Cortex of kidney (tissue), 1 donor: ENCODE measurements around the gene ZNF549.
"Not testable (repeated sequence)": the region's sequence is repeated elsewhere in the genome, so short reads cannot be mapped to it uniquely, and the experiment has no call there.

Source experiments
- DNase-seq: peaks from one replicate; lab custom pipeline; 2025; lab: John Stamatoyannopoulos, UW

The ZNF549 gene

GRCh38 chr19:57527136-57527881, at the start of gene ZNF549:
Gene ZNF549 (plus strand): TSS chr19:57527356. CDS start chr19:57527574, 218 bp downstream.
- no peak for DNase-seq

DNA sequence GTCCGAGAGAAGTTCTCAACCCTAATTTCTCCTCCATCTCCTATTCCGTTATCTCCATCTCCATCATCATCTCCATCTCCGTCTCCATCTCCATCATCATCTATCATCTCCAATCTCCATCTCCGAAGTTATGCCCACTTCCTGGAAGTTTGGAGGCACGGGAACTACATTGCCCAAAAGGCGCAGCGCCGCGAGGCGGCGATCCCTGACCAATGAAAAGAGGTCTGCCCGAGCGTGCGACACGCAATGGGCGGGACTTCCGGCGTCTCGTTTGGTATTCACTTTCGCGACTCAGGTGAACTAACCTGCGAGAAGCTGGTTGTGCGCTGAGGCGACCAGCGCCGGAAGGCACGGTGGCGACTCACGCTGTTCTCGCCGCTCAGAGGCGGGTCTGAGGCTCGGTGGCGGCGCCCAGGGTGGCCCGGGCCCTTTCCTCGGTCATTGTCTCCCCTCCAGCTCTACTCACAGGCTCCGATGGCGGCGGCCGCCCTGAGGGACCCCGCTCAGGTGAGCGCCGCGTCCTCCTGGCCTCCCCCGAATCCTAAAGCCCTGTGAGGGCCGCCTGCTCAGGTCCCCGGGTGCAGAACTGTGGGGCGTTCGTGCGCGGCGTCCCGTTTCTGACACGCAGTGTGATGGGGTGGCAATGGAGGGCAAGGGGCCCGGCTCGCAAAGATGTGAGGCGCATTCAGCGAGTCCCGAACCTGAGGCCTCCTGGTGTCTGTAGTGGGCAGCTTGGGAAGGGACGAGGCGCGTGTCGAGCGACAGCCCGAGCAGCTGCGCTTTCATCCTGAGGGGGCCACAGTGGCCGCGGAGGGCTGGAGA, 39.5 kb upstream of the ZNF549 start, which contains the start of gene ZNF419:
Gene ZNF419 (plus strand): TSS at position 274 of the 822 bp plus-strand sequence. CDS start 201 bp downstream, at position 475.
- DNase-seq, result not testable (repeated sequence)

- not testable (repeated sequence) for DNase-seq
Measured at GRCh38 chr19:57488299-57488644, 38.9 kb upstream of the ZNF549 start.

GRCh38 chr19:57499332-57499679, 27.9 kb upstream of the ZNF549 start:
- DNase-seq, result not testable (repeated sequence)

DNA sequence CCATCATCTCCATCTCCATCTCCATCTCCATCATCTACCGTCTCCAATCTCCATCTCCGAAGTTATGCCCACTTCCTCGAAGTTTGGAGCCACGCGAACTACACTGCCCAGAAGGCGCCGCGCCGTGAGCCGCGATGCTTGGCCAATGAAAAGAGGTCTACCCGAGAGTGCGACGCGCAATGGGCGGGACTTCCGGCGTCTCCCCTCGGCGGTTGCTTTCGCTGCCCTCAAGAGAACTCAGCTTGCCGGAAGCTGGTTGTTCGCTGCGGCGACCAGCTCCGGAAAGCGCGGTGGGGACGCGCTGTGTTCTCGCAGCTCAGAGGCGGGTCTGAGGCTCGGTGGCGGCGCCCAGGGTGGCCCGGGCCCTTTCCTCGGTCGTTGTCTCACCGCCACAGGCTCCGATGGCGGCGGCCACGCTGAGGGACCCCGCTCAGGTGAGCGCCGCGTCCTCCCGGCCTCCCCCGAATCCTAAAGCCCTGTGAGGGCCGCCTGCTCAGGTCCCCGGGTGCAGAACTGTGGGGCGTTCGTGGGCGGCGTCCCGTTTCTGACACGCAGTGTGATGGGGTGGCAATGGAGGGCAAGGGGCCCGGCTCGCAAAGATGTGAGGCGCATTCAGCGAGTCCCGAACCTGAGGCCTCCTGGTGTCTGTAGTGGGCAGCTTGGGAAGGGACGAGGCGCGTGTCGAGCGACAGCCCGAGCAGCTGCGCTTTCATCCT, 27.3 kb upstream of the ZNF549 start, which contains the start of gene ZNF773:
Gene ZNF773 (plus strand): TSS at position 259 of the 716 bp plus-strand sequence. CDS start 143 bp downstream, at position 402.
- not testable (repeated sequence) for DNase-seq

GRCh38 chr19:57500400-57500799, 26.8 kb upstream of the ZNF549 start:
- not testable (repeated sequence) for DNase-seq

DNA sequence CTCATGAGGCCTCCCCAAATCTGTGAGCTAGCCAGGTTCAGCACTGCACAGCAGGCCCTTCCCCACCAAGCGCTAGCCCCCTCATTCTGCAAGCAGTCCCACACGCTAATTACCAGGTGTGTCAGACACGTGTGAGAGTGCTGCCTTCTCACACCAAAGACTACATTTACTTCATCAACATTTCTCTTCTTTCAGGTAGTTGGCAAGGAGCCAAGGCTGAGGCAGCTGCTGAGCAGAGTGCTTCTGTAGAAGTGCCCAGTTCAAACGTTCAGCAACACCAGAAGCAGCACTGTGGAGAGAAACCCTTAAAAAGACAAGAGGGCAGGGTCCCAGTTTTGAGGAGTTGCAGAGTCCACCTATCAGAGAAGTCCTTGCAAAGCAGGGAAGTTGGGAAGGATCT, 21.0 kb upstream of the ZNF549 start:
- no peak for DNase-seq

DNA sequence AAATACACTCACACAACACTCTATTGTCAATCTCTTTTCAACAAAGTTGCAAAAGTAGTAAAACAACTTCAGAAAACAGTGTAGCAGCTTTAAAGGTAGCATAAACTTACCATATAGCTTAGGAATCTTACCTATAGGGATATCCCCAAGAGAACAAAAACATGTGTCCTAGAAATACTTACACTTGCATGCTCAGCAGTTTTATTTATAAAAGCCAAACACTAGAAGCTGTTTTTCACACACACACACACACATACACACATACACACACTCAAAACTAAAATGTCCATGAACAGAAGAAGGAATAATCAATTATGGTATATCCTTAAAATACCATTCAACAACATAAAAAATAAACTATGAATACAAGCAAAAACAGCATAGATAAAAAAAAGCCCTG, 15.7 kb upstream of the ZNF549 start:
- no peak for DNase-seq

DNA sequence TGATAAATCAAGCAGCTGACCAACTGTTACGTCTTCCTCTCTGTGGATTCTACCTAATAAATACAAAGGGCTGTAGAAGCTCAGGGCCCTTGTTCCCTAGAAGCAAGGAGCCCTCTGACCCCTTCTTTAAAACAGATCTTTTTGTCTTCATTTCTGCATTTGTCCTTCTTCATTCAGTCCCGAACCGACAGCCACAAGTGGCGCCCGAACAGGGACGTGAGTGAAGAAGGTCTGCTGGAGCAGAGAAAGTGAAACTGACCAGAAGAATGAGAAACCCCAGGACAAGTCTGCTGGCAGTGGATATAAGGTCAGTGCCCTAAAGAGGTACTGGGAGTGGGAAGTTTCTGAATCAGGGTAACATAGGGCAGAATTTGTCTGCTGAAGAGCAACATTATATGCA, 14.3 kb upstream of the ZNF549 start:
- no peak for DNase-seq

- DNase-seq, result no peak
Measured at GRCh38 chr19:57515255-57515654, 11.9 kb upstream of the ZNF549 start.

- not testable (repeated sequence) for DNase-seq
Measured at GRCh38 chr19:57518021-57518420, 9.1 kb upstream of the ZNF549 start.

- no peak for DNase-seq
Measured at GRCh38 chr19:57537953-57538547, 10.9 kb downstream of the ZNF549 start.

DNA sequence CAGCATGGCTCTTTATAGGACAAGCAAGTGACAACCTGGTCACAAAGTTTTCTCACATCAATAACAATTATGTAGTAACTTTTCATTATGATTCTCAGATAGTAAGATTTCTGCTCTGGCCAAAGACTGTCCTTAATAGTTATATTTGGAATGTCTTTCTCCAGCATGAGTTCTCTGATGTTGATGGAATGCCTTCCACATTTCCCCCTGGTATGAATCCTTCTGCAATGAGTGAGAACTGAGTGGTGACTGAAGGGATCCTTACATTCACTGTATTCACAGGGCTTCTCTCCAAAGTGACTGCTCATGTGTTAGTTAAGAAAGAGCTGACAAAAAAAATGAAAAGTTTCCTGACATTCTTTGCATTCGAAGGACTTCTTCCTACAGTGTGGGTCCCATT, 19.4 kb downstream of the ZNF549 start:
- DNase-seq, result no peak

DNA sequence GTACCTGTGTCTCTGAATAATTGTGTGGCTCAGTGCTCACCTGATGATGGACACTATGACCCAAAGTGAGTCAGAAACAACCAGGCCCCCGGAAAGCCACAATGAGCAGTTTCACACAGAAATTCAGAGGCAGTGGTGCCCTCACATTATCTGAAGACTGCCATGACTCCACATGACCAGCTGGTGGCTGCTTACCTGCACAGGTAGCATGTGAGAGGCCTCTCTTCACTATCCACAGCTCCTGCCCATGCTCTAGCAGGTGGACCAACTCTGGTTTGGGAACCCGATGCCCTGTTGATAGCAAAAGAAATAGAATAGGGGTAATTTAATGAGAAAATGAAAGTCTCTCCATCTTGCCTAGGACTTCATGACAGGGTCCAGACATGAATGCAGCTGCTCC, 25.3 kb downstream of the ZNF549 start:
- DNase-seq, result no peak

GRCh38 chr19:57557659-57558058, 30.5 kb downstream of the ZNF549 start:
- DNase-seq, result no peak

DNA sequence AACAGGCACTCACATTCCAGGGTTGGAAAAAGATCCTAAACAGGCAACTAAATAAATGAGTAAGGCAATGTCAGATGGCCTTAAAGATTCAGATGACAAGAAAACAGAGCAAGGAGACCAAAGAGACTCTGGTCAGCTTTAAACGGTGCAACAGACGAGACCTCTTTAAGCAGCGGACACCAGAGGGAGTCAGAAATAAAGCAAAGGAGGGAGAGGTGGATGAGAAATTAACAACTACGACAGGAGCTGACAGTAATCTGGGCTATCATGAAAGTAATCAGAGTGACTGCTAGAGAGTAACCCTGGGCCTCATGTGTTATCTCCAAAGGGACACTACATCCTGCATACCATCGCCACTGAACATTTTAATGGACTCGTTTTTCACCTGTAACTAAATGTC, 31.4 kb downstream of the ZNF549 start:
- DNase-seq, result no peak

DNA sequence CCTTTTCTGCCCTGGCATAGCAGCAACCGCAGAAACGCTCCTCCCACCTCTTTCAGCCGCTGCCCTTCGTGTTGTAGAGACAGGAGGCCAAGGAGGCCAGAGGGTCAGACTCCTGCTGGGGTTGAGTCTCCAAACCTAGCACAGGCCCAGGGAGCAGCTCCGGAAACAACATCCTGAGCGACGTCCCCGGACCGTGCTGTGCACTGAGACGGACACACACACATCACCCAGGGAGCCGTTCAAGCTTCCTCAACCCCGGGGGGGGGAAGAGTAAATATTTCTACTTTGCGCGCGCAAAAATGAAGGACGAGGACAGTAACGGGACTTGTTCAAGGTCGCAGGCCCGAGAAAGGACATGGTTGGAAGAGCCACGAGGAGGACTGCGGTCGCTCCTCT, 31.9 kb downstream of the ZNF549 start:
- no peak for DNase-seq

DNA sequence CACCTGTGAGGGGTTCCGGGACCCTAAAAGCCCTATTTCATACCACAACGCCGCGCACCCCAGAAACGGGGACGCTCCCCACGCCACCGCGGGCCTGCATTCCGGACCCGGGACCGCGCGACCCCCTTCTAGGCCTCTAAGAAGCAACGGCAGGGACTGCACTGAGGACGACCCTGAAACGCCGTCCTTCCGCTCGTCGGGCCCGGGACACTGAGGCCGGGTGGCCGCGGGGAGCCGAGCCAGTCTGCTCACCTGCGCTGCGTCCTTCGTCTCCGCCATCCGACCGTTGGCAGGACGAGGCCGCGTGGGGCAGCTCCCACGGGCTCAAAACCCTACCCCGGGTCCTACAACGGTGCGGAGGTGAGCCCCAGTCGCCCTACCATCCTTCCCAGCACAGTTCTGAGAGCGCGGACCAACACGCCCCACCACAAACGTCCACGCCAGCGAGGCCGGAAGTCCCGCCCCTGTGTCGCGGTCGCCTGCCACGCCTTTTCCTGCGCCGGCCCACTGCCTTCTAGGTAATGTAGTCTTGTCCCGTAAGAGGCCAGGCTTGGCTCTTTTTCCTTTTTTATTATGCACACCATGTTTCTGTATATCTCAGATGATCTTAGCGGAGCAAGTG, 32.4 kb downstream of the ZNF549 start, which contains the start of gene ZNF550:
Gene ZNF550 (minus strand): TSS at position 460 of the 622 bp plus-strand sequence. CDS start 181 bp downstream, at position 279.
- DNase-seq, result no peak

DNA sequence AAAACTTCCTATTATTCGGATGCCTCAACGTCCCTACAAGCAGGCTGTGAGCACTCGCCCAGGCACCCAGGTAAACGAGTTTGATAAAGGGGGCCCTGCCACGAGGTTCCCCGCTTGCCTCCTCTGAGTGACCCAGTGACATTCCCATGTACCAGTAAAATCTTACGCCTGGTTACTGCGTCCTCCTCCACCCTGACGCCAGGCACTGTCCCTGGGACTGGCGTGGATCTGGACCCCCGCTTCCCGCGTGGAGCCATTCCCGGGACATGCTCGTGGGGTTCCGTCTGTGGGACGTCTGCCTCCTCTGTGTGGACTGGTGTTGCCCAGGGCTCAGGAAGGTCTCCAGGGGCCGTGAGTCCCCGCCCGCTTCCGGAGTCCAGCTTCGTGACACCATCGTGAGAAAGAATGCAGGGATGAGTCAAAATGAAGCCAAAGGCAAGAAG, 32.9 kb downstream of the ZNF549 start:
- no peak for DNase-seq

DNA sequence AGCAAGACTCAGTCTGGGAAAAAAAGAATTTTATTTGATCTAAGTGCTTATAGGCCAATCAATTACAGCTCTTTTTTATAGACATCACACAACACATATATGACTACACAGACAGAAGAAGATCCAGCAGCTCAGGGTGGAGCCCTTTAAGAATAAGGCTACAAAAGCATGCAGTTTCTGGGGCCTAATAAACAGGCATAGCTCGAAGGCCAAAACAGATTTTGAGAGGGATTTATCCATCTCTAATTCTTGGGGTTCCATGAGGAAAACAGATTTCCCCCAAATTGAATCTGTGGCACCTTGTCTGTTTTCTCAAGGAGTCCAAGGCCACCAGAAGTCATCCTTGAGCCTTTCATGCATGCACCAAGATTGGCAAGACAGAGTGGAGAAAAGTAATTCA, 36.4 kb downstream of the ZNF549 start:
- no peak for DNase-seq
